RCC 7860 (cell line): ENCODE results near the gene HCK.

Experiments
- DNase-seq: peaks from one replicate; pipeline ENCODE4 v3.0.0-alpha.2; 2015; ENCODE audit warnings: low spot score
- FAIRE-seq: peaks from 2 replicates; lab custom pipeline; 2012; peaks lifted over from hg19 to GRCh38; lab: Jason Lieb, UNC

Gene HCK

DNA sequence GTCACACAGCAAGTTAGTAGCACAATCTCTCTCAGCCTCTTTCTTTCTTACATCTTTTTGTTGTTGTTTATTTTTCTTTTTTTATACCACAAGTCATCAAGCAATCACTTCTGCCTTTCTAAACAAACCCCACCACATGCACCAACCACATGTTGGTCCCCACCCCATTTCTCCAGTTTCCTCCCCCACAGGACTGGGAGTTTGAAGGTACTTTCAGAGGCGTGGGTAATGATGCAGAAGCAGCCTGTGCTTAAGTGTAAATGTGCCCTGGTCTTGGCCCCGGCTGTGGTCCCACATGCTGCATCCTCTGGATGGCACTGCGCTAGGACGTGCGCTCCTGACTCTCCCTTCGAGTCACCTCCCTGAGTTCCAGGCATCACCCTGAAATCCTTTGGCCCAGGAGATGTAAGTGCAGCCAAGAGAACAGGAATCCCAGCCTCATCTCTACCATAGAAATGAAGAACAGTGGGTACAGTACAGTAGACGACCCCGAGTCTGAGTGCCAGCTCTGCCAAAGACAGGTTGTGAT is 5.7 kb downstream of the HCK start:
- DNase-seq (no peak), FAIRE-seq (no peak)

DNA sequence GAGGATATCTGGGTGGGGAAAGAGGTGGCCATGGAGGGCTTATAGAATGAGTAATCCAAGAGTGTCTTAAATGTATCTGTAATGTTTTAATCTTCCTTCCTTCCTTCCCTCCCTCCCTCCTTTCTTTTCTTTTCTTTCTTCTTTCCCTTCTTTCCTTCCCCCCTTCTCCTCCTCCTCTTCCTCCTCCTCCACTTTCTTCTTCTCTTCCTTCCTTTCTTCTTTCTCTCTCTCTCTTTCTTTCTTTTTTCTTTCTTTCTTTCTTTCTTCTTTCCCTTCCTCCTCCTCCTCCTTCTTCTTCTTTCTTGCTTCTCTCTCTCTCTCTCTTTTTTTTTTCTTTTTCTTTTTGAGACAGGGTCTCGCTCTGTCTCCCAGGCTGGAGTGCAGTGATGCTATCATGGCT is 7.1 kb downstream of the HCK start:
- DNase-seq (no peak), FAIRE-seq (no peak)

- FAIRE-seq (no peak), DNase-seq (no peak)
These were observed 10.7 kb downstream of the HCK start for GRCh38 chr20:32062776-32063170.

GRCh38 chr20:32063695-32064094 is 11.7 kb downstream of the HCK start:
- no peak for DNase-seq

DNA sequence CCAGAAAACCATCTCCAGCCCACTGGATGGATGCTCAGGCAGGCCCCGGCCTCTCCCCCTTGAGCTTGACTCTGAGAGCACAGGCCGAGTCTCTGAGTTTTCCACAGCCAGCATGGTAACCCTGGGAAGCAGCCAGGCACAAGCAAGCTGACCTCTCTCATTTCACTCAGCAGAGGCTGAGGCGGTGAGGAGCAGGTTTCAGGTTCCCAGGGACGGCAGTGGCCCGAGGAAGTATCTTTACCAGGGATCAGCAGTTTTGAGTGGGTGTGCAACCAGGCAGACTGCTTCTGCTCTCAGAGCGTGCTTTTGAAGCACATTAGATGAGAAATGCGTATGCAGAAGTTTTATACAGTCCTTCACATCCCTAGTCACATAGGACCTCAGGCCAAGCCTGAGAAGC is 12.6 kb downstream of the HCK start:
- no peak for DNase-seq
- no peak for FAIRE-seq

More at GRCh38 chr20:32063695-32064094, 11.7 kb downstream of the HCK start:
- no peak for FAIRE-seq

- FAIRE-seq (no peak), DNase-seq (peak; percentile 57)
These were observed 15.3 kb downstream of the HCK start for GRCh38 chr20:32067234-32067821.

GRCh38 chr20:32068174-32068573 is 16.1 kb downstream of the HCK start:
- DNase-seq: no peak
- peak; percentile 52 for FAIRE-seq

DNA sequence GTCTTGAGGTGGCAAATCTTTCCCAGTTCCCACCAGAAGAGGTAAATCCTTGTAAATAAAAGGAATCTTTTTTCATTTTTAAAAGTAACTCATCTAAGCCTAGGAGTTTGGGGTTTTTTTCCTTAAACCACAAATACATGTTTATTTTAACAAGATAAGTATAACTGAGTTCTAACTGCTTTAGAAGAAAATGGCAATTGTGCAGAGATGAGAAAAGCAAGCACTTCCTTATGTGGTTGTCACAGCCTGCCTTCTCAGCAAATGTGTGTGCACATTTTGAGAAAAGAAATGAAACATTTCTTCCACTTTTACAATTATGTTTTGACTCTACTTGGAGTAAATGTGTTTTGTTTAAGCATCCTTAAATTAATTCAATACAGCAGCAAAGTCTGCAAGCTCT is 17.7 kb downstream of the HCK start:
- DNase-seq (no peak), FAIRE-seq (no peak)

DNA sequence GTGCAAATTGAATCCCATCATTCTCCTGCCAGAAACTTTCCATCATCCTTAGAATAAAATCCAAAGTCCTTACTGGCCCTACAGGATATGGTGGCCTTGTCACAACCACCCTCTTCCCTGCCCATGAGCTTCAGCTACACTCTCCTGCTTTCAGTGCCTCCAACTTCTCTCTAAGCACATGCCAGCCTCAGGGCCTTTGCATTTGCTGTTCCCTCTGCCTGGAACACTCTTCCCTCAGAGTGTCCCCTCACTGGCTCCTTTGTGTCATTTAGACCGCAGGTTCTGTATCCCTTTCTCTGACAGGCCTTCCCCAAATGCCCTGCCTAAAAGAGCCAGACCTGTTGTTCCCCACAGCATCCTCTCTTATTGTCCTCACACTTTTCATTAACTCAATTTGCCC is 18.2 kb downstream of the HCK start:
- no peak for FAIRE-seq
- DNase-seq: no peak

GRCh38 chr20:32070690-32071213 is 18.7 kb downstream of the HCK start:
- FAIRE-seq: no peak
- DNase-seq: no peak

DNA sequence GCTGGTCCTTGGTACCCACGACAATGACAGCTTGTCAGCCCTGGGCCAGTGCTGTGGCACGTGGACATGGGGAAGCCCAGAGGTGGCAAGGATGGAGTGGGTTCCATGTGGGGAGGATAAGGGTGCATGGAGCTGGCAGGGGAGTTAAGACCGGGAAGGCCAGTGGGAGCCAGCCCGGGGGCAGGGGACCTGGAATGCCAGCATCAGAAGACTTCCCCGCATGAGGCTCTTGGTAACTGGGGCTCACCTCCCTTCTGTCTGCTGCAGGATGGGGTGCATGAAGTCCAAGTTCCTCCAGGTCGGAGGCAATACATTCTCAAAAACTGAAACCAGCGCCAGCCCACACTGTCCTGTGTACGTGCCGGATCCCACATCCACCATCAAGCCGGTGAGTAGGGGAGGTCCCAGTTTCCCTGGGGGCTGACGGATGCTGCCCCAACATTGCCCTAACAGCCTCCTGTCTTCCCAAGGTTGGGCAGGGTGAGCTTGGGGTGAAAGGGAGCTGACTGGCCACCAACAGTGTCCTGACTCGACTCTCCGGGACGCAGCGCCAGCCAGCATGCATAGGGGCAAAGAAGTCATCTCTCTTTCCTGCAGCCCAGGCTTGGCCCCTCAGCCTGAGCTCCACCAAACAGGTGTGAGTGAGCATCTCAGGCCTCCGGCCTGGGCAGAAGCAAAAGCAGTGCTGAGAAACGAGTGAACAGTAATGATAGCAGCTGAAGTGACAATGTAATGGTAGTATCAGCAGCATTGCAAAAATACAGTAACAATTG is 19.5 kb downstream of the HCK start:
- no peak for FAIRE-seq
- no peak for DNase-seq

DNA sequence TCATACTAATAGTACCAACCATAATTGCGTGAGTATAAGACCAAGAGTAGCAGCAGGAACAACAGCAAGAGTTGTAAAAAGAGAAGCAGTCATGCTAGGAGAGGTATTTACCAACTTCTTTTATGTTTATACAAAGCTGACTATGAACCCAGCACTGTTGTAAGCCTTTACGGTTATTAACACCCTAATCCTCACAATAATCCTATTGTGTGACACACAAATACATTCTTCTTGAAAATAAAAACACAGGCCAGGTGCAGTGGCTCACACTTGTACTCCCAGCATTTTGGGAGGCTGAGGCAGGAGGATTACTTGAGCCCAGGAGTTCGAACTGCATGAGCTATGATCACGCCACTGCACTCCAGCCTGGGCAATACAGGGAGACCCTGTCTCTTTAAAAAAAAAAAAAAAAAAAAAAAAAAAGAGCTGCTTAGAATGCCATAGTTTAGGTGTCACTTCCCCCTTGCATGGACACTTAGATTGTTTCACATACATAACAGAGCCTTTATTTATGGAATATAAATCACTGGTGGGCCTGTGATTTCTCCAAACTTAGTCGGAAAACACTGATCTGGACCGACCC is 20.2 kb downstream of the HCK start:
- DNase-seq: no peak
- no peak for FAIRE-seq

- no peak for FAIRE-seq
These were observed 23.5 kb downstream of the HCK start for GRCh38 chr20:32075534-32075933.

DNA sequence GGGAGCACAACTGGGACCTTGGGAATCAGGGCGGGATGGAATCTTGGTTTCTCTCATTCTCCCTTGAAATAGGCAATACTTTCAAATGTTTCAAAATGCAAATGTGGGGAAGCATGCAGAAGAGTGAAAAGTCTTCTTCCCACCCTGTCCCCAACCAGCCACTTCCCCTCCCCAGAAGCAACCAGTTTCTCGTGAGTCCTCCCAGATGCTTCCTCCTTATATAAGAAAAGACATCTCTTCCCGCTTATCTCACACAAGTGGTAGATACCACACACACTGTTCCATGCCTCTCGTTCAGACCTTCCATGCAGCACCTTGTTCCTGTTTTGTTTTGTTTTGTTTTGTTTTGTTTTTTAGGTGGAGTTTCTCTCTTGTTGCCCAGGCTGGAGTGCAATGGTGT is 25.1 kb downstream of the HCK start:
- FAIRE-seq (no peak), DNase-seq (no peak)

More at GRCh38 chr20:32075534-32075933, 23.5 kb downstream of the HCK start:
- no peak for DNase-seq

- FAIRE-seq (no peak), DNase-seq (no peak)
These were observed 26.3 kb downstream of the HCK start for GRCh38 chr20:32078322-32078721.

DNA sequence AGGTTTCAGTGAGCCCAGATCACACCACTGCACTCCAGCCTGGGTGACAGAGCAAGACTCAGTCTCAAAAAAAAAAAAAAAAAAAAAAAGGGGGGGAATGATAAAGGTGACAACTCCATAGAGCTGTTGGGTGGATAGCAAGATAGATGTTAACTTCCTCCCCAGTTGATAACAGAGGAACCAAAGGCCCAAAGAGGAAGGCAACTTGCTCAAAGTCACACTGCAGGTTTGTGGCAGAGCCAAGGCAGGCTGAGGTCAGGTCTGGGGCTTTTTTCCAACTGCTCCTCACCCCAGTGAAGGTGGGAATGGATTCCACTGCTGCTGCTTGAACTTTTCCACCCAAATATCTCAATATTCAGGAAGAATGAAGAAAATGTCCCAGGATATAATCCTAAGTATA is 26.7 kb downstream of the HCK start:
- DNase-seq (no peak), FAIRE-seq (no peak)

- FAIRE-seq: no peak
These were observed 27.6 kb downstream of the HCK start for GRCh38 chr20:32079655-32080109.

DNA sequence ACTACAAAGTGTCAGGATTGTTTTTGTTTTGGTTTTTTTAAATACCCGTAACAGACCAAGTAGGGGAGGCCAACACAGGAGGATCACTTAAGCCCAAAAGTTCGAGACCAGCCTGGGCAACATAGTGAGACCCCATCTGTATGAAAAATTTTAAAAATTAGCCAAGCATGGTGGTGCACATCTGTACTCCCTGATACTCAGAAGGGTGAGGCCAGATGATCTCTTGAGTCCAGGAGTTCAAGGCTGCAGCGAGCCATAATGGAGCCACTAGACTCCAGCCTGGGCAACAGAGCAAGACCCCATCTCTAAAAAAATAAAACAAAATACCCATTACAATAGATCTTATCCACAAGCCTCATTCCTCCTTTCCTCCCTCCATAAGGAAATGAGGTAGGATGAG is 28.7 kb downstream of the HCK start:
- no peak for FAIRE-seq
- no peak for DNase-seq

More at GRCh38 chr20:32079655-32080109, 27.6 kb downstream of the HCK start:
- no peak for DNase-seq

- DNase-seq (no peak), FAIRE-seq (no peak)
These were observed 31.4 kb downstream of the HCK start for GRCh38 chr20:32083469-32083868.

- FAIRE-seq (no peak), DNase-seq (no peak)
These were observed 35.0 kb downstream of the HCK start for GRCh38 chr20:32087070-32087469.

DNA sequence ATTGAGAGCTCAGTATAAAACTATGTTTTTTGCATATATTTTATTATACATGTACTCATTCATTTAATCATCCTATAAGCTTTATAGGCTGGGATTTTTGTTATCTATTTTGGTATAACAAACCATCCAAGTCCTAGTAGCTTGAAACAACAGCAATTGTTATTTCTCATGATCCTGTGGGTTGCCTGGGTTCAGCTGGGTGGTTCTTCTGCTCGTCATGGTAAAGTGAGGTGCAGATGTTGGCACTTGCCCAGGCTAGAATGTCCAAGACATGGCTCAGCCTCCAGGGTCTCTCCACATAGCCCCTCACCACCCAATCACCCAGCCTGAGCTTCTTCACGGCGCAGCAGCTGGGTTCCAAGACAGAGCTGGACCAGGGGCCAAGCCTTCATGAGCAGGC is 36.7 kb downstream of the HCK start:
- no peak for FAIRE-seq

More for the DNA sequence above, 36.7 kb downstream of the HCK start:
- DNase-seq: no peak
